Kidney (tissue), 14 donors: ENCODE results near the gene PRRT4. TPM values are rescaled to one million over a fixed set of nuclear protein-coding genes. Genes with fewer than 3 reads are reported as not detected.
A peak's percentile ranks its signal among the peaks of the same experiment; 100 is the strongest.

Source experiments
- DNase-seq, 5 donors: peaks; one replicate each; pipeline ENCODE4 v3.0.0-alpha.2; 2013 to 2020
- FAIRE-seq: peaks from 2 replicates; lab custom pipeline; 2012; peaks lifted over from hg19 to GRCh38; lab: Jason Lieb, UNC
- H3K27ac ChIP-seq, 2 donors: one replicate each; pipeline ENCODE4 v1.7.0; 2013; ENCODE audit warnings: low read depth in 2 of 2, low read length in 2 of 2, inconsistent platforms in 1 of 2
- H3K27me3 ChIP-seq: one replicate; pipeline ENCODE4 v1.7.1; 2013; ENCODE audit warnings: low read length, inconsistent platforms; ENCODE audit not compliant: control insufficient read depth, insufficient read depth
- H3K36me3 ChIP-seq, 3 donors: one replicate each; pipeline versions ENCODE4 v1.7.0 to v1.7.1; 2013; ENCODE audit warnings: low read length in 3 of 3, control low read depth in 1 of 3, inconsistent platforms in 1 of 3; ENCODE audit not compliant: insufficient read depth in 3 of 3, control insufficient read depth in 2 of 3
- H3K4me1 ChIP-seq, 3 donors: one replicate each; pipeline versions ENCODE4 v1.7.0 to v1.7.1; 2013; ENCODE audit warnings: low read length in 3 of 3, inconsistent platforms in 1 of 3, low read depth in 1 of 3; ENCODE audit not compliant: control insufficient read depth in 2 of 3, insufficient read depth in 2 of 3
- H3K4me3 ChIP-seq, 3 donors: one replicate each; pipeline versions ENCODE4 v1.7.0 to v1.8.1; 2013; ENCODE audit warnings: low read length in 3 of 3, control low read depth in 1 of 3, inconsistent platforms in 1 of 3
- H3K9ac ChIP-seq, 3 donors: one replicate each; pipeline versions ENCODE4 v1.7.0 to v1.7.1; 2013; ENCODE audit warnings: low read length in 3 of 3, control low read depth in 1 of 3, inconsistent platforms in 1 of 3
- H3K9me3 ChIP-seq, 3 donors: one replicate each; pipeline versions ENCODE4 v1.7.0 to v1.7.1; 2013; ENCODE audit warnings: low read length in 3 of 3, control low read depth in 1 of 3, inconsistent platforms in 1 of 3; ENCODE audit not compliant: control insufficient read depth in 2 of 3, insufficient read depth in 1 of 3
- CTCF ChIP-seq: IDR thresholded peaks from 3 replicates; pipeline ENCODE4 v1.5.1; 2012; ENCODE audit warnings: mild to moderate bottlenecking, moderate library complexity, borderline replicate concordance; ENCODE audit not compliant: insufficient read depth; ENCODE audit errors: extremely low read depth
- intact Hi-C: fragments of 100-400 bp; cut with DNase I; formaldehyde crosslinking; loops from one replicate; pipeline ENCODE4 v1.11.1; 2022
- polyA plus RNA-seq: library from polyadenylated mRNA; stranded (reverse); fragments of 350-450 nt; fragmentation: Illumina TruSeq; extraction: RNeasy Lipid Tissue Mini Kit (QIAGEN cat#74804); gene quantifications from one replicate; pipeline ENCODE4 v1.2.3, GENCODE V29; 2014; ENCODE audit warnings: low read depth, low replicate concordance; ENCODE audit not compliant: insufficient read depth
- total RNA-seq: library from RNA; stranded (reverse); fragmentation: NEBNext Ultra II Directional; extraction: Animal tissue kit (Norgen Biotek cat#: 25700); gene quantifications from one replicate; pipeline ENCODE4 v1.2.1, GENCODE V29; 2021
- donor health status: control.
- donor health status: control.
- donor health status: control.
- donor health status: control.
- donor health status: control.
- donor health status: DM: yes; HTN: yes; CAD: no.
- donor health status: Normal renal cell carcinoma (clear cell type).

PRRT4 gene
- total and polyA plus RNA-seq, 2 donors from 2014 or later = not detected

GRCh38 chr7:128351296-128352152 is 10.0 kb downstream of the PRRT4 start:
- Histone ChIP-seq H3K4me1 (peaks cover 0 to 8% (median 0%) of the 10 kb centered on the region in 3 donors), H3K9me3 (no peaks in the 10 kb centered on the region), H3K27me3 (peaks cover 11% of the 10 kb centered on the region), H3K27ac (no peak overlapping the region), H3K9ac (no peak overlapping the region), H3K4me3 (no peak overlapping the region), H3K36me3 (no peaks in the 10 kb centered on the region)
- TF ChIP-seq CTCF = no peak
- FAIRE-seq (no peak), DNase-seq (peak in 3 of 5 donors; percentile 17 to 59 (median 43))
- intact Hi-C loops = no loop called here

DNA sequence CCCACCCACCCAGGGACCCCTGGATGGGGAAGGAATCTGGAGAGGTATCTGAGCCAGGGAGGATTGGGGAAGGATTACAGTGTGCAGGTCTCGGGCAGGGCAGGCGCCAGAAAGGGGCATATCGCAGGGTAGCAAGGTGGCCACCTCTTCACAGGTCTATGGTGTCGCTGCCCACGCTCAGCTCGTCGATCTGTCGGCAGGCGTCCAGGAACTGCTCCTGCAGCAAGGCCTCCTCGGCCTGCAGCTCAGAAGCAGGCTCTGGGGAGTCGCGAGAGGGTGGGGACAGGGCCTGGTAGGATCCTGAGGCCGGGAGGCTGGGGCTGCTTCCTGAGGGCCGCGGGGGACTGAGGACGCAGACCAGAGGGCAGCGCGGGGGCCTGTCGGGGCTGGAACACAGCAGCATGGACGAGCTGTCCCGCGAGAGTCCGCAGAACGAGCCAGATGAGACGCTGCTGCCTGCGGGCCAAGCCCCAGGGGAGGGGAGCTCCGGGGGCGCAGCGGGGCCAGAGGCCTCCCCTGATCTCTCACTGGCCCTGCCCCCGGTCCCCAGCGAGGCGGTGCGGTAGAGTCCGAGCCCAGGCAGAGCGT is 10.7 kb downstream of the PRRT4 start:
- Histone ChIP-seq H3K27ac (no peak overlapping the region), H3K9ac (no peak overlapping the region), H3K36me3 (no peaks in the 10 kb centered on the region), H3K27me3 (peaks cover 11% of the 10 kb centered on the region), H3K4me1 (peaks cover 0 to 8% (median 0%) of the 10 kb centered on the region in 3 donors), H3K4me3 (no peak overlapping the region), H3K9me3 (no peaks in the 10 kb centered on the region)
- no peak for DNase-seq
- FAIRE-seq = no peak
- TF ChIP-seq CTCF = no peak
- intact Hi-C loops = no loop called here

GRCh38 chr7:128349466-128349825 is 12.0 kb downstream of the PRRT4 start:
- Histone ChIP-seq H3K27me3 (peaks cover 11% of the 10 kb centered on the region), H3K36me3 (no peaks in the 10 kb centered on the region), H3K27ac (no peak overlapping the region), H3K4me3 (no peak overlapping the region), H3K4me1 (peaks cover 0 to 8% (median 0%) of the 10 kb centered on the region in 3 donors), H3K9me3 (no peaks in the 10 kb centered on the region), H3K9ac (no peak overlapping the region)
- intact Hi-C loops = no loop called here
- no peak for FAIRE-seq
- TF ChIP-seq CTCF = no peak
- no peak for DNase-seq
